Natural killer cell (primary cell): ENCODE data around the gene RNF150. TPM values are rescaled to one million over a fixed set of nuclear protein-coding genes. Genes with fewer than 3 reads are reported as not detected.
"Not testable (repeated sequence)": the region's sequence is repeated elsewhere in the genome, so short reads cannot be mapped to it uniquely, and the experiment has no call there.

Source experiments
- ATAC-seq, 3 donors: fragments of 150-1000 bp in 2 of 3; fragments of 200-7000 bp in 1 of 3; cut with Tn5 transposase; 1 replicate in 1 of 3; 2 replicates in 2 of 3; pipeline ENCODE4 v1.10.0; 2021; ENCODE audit warnings: mild to moderate bottlenecking in 2 of 3, moderate library complexity in 2 of 3
- DNase-seq, 2 donors: peaks; one replicate each; pipeline versions ENCODE4 v3.0.0 to v3.0.0-alpha.2; 2013 to 2021; ENCODE audit warnings: mixed read lengths in 1 of 2
- H3K27ac ChIP-seq: one replicate; pipeline ENCODE4 v1.5.1; 2013; ENCODE audit warnings: mild to moderate bottlenecking, low read length
- H3K27me3 ChIP-seq: one replicate; pipeline ENCODE4 v1.6.1; 2013; ENCODE audit warnings: low read length; ENCODE audit not compliant: control insufficient read depth, insufficient read depth
- H3K36me3 ChIP-seq: one replicate; pipeline ENCODE4 v1.6.1; 2013; ENCODE audit warnings: low read length; ENCODE audit not compliant: control insufficient read depth, insufficient read depth
- H3K4me1 ChIP-seq: one replicate; pipeline ENCODE4 v1.6.1; 2013; ENCODE audit warnings: low read length; ENCODE audit not compliant: control insufficient read depth, insufficient read depth
- H3K4me3 ChIP-seq: one replicate; pipeline ENCODE4 v1.5.1; 2013; ENCODE audit warnings: low read length
- H3K9me3 ChIP-seq: one replicate; pipeline ENCODE4 v1.6.1; 2013; ENCODE audit warnings: low read length; ENCODE audit not compliant: control insufficient read depth, insufficient read depth
- H3K27ac Mint-ChIP-seq, 2 donors: one replicate each; pipeline ENCODE4 v1.8.0; 2022; ENCODE audit warnings: mild to moderate bottlenecking in 2 of 2, mixed read lengths in 2 of 2, moderate library complexity in 1 of 2
- H3K27me3 Mint-ChIP-seq, 2 donors: one replicate each; pipeline ENCODE4 v1.8.0; 2022; ENCODE audit warnings: low read depth in 2 of 2, mixed read lengths in 2 of 2
- H3K36me3 Mint-ChIP-seq: one replicate; pipeline ENCODE4 v1.8.0; 2022; ENCODE audit warnings: mixed read lengths
- H3K4me1 Mint-ChIP-seq, 2 donors: one replicate each; pipeline ENCODE4 v1.8.0; 2022; ENCODE audit warnings: mixed read lengths in 2 of 2
- H3K4me3 Mint-ChIP-seq: one replicate; pipeline ENCODE4 v1.8.0; 2022; ENCODE audit warnings: mild to moderate bottlenecking, moderate library complexity, mixed read lengths
- H3K9me3 Mint-ChIP-seq, 2 donors: one replicate each; pipeline ENCODE4 v1.8.0; 2022; ENCODE audit warnings: mixed read lengths in 2 of 2
- CTCF ChIP-seq: fragments of 200-600 bp; IDR thresholded peaks from one replicate; pipeline ENCODE4 v1.8.0; 2022; ENCODE audit warnings: antibody characterized with exemption
- WGBS: methylation state at CpG from one replicate; pipeline ENCODE4 v1.1.7; 2013; ENCODE audit warnings: missing lambda C conversion rate; ENCODE audit not compliant: insufficient coverage; 5-methylcytosine and 5-hydroxymethylcytosine counted together
- intact Hi-C: fragments of 100-400 bp; cut with micrococcal nuclease; formaldehyde crosslinking; loops from one replicate; pipeline ENCODE4 v1.14.2; 2022
- total RNA-seq, 4 donors: library from RNA; stranded (reverse); fragments of 120-200 nt in 1 of 4; gene quantifications; one replicate each; pipeline versions ENCODE4 v1.2.3 to v1.2.4, GENCODE V29; 2013 to 2022

RNF150 gene
- total RNA-seq, 3 donors from 2014 or later (not counting 1 experiment from before 2014, with no cell fraction given), result 0.09 TPM; not detected in 2

GRCh38 chr4:140811429-140811828 lies 321.8 kb downstream of the RNF150 start:
- ATAC-seq (no peak), DNase-seq (no peak)
- Histone ChIP-seq H3K4me1 (peaks cover 6% of the 10 kb centered on the region), H3K27ac (no peak overlapping the region), H3K27me3 (no peaks in the 10 kb centered on the region), H3K4me3 (no peak overlapping the region), H3K9me3 (no peaks in the 10 kb centered on the region), H3K36me3 (no peaks in the 10 kb centered on the region)
- Mint-ChIP-seq H3K4me1 (no peaks in the 10 kb centered on the region), H3K4me3 (no peak overlapping the region), H3K9me3 (peaks cover 0 to 2% of the 10 kb centered on the region in 2 donors), H3K27me3 (peaks cover 4 to 8% of the 10 kb centered on the region in 2 donors), H3K27ac (no peak overlapping the region), H3K36me3 (no peaks in the 10 kb centered on the region)
- TF ChIP-seq CTCF, result no peak
- WGBS, result 90% methylated on average over 3 of the region's 4 CpGs
- intact Hi-C loops, result no loop called here

- H3K27ac ChIP-seq, H3K9me3 Mint-ChIP-seq, H3K9me3 ChIP-seq, H3K4me1 ChIP-seq, H3K4me1 Mint-ChIP-seq, H3K4me3 ChIP-seq, H3K4me3 Mint-ChIP-seq, H3K27ac Mint-ChIP-seq, H3K36me3 Mint-ChIP-seq, H3K27me3 ChIP-seq, intact Hi-C loops, ATAC-seq, H3K36me3 ChIP-seq, DNase-seq, H3K27me3 Mint-ChIP-seq: not testable (repeated sequence)
- 71% methylated on average over 1 of the region's 1 CpG for WGBS
Observed at GRCh38 chr4:140810591-140811169, 322.6 kb downstream of the RNF150 start.

Other genes starting within 250 kb of the RNF150 start
- 10 to 100 TPM; 25.3 to 34.8 (median 34.7) TPM for gene ZNF330, start 87.4 kb upstream of the RNF150 start, total RNA-seq